Activated T-cell treated with anti-CD3 and anti-CD28 coated beads for 1 hour (primary cell): ENCODE data around the gene HUNK.
"Not testable (repeated sequence)": the region's sequence is repeated elsewhere in the genome, so short reads cannot be mapped to it uniquely, and the experiment has no call there.

Source experiments
- DNase-seq: peaks from one replicate; pipeline ENCODE4 v3.0.0-alpha.2; 2020; ENCODE audit warnings: low read depth

HUNK gene

DNA sequence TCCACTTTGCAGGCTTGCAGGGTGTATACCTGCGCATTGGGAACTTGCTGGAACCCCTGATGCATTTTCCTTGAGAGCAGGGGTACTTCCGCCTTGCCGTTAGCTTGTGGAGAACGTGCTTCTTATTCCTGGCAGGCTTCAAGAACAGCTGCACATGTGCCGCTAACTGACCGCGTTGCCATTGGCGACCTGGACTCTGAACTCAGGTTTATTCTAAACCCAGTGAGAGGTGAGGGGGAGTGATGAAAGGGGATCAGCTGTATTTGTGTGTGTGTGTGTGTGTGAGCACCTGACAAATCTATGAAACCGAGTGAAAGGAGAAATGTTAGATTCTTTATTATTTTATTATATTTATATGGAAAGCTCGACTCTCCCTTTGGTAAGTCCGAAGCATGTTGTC is 128.6 kb downstream of the HUNK start:
- DNase-seq: no peak

DNA sequence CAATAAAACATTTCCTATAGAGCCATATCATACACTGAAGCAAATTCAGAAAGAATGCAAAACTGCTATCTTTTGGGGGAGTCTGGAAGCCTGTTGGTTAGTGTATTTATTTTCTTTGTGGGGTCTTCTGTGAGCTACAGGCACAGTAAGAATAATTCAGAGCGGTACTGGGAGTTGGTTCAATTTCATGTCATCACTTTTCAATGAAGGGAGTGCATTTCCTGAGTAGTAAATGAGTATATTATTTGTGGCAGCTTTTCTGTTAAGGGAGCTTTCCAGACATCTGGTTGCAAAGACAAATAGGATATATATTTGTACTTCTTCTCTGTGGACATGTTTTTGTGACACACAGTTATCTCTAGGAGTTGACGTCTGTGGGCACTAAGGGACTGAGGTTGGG is 130.6 kb downstream of the HUNK start:
- no peak for DNase-seq

GRCh38 chr21:32004291-32004690 is 131.5 kb downstream of the HUNK start:
- no peak for DNase-seq

GRCh38 chr21:32007456-32007855 is 134.6 kb downstream of the HUNK start:
- DNase-seq: no peak

DNA sequence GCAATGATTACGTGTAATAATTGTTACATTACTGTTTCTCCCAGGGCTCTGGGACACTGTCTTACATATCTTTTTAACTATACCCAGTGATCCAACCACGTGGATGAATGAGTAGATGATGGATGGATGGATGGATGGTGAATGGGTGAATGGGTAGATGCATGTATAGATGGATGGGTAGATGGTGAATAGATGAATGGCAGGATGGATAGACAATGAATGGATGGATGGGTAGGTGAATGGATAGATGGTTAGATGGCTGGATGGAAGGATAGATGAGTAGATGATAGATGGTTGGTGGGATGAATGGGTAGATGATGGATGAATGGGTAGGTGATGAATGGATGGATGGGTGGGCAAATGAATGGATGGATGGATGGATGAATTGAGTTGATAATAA is 135.9 kb downstream of the HUNK start:
- no peak for DNase-seq

GRCh38 chr21:32009263-32009662 is 136.4 kb downstream of the HUNK start:
- no peak for DNase-seq

DNA sequence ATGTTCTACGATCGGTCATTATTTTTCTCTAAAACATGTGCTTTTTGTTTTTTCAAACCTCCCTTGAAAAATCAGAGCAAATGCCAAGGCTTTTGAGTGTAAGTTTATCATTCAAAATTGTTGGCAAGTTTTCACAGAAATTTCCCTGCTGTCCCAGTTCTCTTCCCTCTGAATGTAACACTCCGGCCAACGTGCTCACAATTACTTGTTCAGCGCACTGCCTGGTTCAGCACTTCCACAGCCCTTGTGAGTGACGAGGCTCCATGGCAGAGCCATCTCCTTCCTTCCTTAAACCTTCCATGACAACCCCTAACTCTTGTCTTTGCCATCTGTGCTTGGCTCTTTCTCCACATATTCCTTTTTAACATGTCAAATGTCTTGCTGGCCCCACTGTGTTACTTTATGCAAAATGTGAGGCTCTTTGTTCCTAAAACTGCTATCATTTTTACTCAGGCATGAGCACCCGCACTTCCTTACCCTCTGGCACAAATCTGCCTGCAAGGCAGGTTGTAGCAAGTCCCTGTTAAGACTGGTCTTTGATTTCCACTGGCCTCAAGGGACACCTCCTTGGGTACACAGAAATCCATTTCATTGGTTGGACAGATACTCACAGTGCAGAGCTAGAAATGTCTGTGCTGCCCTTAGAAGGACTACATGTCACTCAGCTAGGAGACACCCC is 142.8 kb downstream of the HUNK start:
- DNase-seq: no peak

GRCh38 chr21:32018381-32018780 is 145.6 kb downstream of the HUNK start:
- no peak for DNase-seq

- DNase-seq: no peak
Observed at GRCh38 chr21:32020564-32020963, 147.7 kb downstream of the HUNK start.

DNA sequence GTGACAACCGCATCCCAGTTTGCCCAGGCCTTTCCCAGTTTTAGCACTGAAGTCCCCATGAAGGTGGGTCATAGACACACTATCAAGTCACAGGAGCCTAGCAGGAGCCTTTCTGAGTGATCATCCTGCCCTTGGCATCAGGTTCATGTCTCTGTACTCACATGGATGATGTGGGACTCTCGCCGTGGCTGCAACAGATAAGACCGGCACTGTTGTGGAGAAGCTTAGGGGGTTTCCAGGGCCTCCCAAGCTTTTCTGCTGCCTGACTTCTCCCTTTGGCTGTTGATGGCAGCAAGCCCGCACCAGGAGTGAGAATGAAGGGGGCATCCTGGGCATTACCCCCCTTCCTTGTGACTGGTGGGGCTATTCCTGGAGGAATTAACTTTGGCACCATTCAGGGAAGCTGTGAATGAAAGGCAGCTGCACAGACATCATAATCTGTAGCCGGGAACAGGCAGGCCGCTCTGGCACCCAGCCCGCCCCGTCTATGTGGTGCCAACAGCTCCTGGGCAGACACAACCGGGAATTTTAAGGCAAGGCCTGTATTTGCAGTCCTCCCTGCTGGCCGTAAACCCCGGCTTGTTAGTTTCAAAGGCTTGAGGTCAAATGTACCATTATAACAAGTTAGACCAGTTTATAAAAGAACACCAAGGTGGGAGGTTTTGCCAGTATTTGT is 148.6 kb downstream of the HUNK start:
- no peak for DNase-seq

- DNase-seq: no peak
Observed at GRCh38 chr21:32022146-32022545, 149.3 kb downstream of the HUNK start.

GRCh38 chr21:32030146-32030652 is 157.4 kb downstream of the HUNK start:
- DNase-seq: no peak

GRCh38 chr21:32034850-32035249 is 162.0 kb downstream of the HUNK start:
- DNase-seq: no peak

DNA sequence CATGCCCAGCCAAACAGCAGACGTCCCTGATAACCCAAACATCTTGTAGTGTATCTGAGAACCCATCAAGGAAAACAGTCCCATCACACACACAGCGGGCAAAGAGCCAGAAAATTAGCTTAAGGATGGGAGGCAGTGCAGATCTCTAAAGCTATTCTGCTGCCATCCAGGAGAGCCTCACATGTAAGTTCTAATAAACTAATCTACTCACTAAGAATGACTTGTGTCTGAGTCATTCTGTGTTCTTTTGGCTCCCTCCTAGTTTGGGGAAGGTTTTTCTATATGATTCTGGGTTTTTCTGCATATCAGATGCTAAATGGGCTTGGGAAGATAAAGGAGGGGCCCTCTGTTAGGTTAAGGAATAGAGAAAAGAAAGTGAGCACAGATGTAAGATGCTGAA is 162.8 kb downstream of the HUNK start:
- no peak for DNase-seq

- DNase-seq: no peak
Observed at GRCh38 chr21:32036756-32037155, 163.9 kb downstream of the HUNK start.

GRCh38 chr21:32038751-32039150 is 165.9 kb downstream of the HUNK start:
- not testable (repeated sequence) for DNase-seq

DNA sequence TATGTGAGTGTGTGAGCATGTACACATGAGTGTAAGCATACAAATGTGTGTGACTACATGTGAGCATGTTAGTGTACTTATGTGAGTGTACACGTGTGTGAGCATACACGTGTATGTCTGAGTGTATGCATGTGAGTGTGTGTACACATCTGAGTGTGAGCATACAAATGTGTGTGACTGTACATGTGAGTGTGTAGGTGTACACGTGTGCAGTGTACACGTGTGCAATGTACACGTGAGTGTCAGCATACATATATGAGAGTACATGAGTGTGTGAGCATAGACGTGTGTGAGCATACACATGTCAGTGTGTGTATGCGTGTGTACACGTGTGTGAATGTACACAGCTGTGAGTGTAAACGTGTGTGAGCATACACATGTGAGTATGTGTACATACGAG is 170.6 kb downstream of the HUNK start:
- DNase-seq: no peak

DNA sequence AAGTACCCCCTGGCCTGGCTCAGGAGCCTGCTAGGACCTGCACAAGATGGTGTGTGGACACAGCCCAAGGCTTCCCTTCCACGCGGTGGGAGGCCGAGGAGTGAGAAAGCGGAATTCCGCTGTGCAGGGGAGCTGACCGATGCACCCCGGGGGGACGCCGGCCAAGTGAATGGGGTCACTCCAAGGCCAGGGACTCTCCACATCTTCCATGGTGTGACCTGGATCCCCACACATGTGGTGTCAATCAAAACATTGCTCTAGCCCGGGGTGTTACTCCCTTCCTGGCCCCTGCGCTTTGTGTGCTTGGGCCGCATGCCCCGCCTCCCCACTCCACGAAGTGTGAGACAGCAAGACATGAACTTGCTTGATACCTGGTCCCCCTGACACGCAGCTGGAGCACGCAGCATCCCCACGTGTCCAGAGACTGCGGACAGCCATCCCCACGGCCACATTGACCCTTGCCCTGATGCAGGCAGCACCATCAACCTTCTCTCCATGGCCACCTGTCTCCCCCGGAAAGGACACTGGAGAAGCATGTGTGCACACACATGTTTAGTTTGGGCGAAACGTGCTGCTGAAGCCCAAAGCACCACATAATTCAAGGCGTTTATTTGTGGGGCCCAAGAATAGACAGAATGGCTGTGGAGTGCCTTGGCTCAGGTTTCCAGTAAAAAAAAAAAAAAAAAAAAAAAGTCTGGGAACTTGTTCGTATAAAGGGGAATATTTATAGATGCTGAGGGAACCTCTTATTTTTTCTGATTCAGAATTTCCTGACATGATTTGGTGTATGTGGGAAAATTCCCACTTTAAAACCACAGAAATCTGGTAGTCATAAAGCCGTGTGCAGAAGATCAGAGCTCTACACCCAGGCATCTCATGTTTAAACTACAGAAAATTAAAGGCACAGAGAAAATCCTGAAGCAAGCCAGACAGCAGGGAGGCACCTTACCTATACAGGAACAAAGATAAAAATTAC is 171.7 kb downstream of the HUNK start:
- no peak for DNase-seq

- DNase-seq: no peak
Observed at GRCh38 chr21:32046191-32046590, 173.4 kb downstream of the HUNK start.

- DNase-seq: no peak
Observed at GRCh38 chr21:32048353-32048752, 175.5 kb downstream of the HUNK start.
